Prostate gland (tissue), 2 donors: Measurements from ENCODE around the gene TARS3.

Experiments used
- CTCF ChIP-seq, 4 experiments: fragments of 200-600 bp in 2 of 4; fragments of 450-650 bp in 2 of 4; sonication (generic) in 2 of 4; IDR thresholded peaks; 1 replicate in 3 of 4; 2 replicates in 1 of 4; pipeline ENCODE4 v1.5.1; 2016 to 2019; ENCODE audit warnings: antibody characterized with exemption in 4 of 4, mild to moderate bottlenecking in 2 of 4, moderate library complexity in 2 of 4
- POLR2A ChIP-seq: fragments of 450-650 bp; IDR thresholded peaks from one replicate; pipeline ENCODE4 v1.6.1; 2016; ENCODE audit warnings: antibody characterized with exemption, mild to moderate bottlenecking
- POLR2AphosphoS5 ChIP-seq: sonication (generic); formaldehyde crosslinking; IDR thresholded peaks from one replicate; pipeline ENCODE4 v1.6.1; 2017; ENCODE audit warnings: antibody characterized with exemption

- TF ChIP-seq CTCF (IDR thresholded peaks at IDR 0.05) (no peak), POLR2A (no peak), POLR2AphosphoS5 (no peak)
Measured at GRCh38 chr15:101675015-101675414, 49.3 kb downstream of the TARS3 start.
